NCI-H2196 (cell line): Measurements from ENCODE around the gene SYTL2.
"Not testable (repeated sequence)": the region's sequence is repeated elsewhere in the genome, so short reads cannot be mapped to it uniquely, and the experiment has no call there.

Experiments
- DNase-seq: peaks from one replicate; lab custom pipeline; 2025; ENCODE audit not compliant: unreplicated experiment; lab: John Stamatoyannopoulos, UW

SYTL2 gene

GRCh38 chr11:85795712-85796487 is 15.0 kb downstream of the SYTL2 start:
- no peak for DNase-seq

DNA sequence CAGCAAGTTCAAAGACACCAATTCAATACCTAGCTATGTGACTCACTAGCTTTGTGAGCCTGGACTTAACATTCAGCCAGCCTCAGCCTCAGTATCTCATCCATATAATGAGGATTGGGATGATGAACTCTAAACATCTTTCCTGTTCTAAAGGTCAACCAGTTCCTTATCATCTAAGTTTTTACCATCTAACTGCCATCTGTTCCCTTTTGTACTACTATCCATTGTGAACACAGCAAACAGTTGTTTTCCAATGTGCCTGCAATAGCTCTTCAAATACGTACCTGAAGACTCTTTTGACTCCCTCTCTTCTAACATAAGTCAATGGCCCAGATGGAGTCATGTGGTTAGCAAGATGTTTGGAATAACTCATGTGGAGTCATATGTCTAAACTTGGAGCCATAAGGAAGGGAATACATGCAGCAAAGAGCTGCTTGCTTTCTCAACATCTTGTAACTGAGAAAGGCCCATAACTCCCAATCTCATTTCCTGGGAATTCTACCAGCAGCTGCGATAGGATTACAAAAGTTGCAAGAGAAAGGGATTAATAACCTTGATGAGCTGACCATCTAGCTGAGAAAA is 19.4 kb downstream of the SYTL2 start:
- no peak for DNase-seq

GRCh38 chr11:85787809-85788760 is 22.9 kb downstream of the SYTL2 start:
- no peak for DNase-seq

DNA sequence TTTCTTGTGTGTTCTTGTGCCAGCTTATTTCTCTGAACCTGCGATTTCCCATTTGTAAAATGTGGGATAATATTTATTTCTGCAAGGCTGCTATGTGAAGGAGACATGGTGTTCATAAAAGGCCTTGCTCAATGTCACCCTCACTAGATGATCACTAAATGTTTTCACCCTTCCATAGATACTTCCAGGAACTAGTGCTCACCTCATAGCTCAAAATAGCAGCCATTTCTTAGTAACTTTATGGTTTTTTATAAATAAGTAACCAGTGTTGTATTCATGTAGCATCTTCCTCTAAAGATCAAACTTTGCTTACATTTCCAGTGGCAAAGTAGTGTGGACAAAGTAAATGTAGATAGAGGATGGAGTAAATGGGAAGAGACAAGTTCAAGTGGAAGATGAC is 23.8 kb downstream of the SYTL2 start:
- no peak for DNase-seq

DNA sequence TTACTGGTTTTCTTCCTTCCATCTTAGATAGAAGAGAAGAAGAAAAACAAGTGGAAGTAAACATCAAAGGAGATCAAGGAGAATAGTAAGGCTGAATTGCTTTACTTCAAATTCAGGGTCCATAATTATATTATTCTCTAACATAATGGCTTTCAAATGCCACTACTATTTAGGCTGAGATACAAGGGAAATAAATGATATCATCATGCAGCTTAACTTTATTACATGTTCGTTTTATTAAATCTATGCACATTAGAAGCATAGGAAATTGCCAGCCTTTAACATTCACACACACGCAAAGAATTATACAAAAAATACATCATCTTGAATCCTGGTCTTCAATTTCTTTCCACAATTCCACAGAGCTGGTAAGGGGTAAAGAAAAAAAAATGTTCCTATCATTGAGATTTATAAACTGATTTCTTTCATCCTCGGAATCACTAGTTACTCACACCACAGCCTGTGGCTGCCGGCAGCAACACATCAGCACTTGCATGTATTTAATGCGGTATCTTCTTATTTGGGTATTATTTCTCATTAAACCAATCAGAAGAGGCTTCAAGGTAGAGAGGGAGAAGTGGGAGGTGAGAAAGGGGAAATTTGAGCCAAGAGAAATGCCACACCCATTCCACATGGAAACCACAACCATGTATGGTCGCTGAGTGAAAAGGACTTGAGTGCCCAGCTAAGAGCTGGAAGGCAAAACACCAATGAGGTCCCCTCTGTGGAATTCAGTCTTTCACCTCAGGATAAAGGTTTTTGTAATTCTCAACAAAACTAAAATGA is 26.3 kb downstream of the SYTL2 start:
- no peak for DNase-seq

- DNase-seq = no peak
These were observed 27.2 kb downstream of the SYTL2 start for GRCh38 chr11:85783758-85784157.

DNA sequence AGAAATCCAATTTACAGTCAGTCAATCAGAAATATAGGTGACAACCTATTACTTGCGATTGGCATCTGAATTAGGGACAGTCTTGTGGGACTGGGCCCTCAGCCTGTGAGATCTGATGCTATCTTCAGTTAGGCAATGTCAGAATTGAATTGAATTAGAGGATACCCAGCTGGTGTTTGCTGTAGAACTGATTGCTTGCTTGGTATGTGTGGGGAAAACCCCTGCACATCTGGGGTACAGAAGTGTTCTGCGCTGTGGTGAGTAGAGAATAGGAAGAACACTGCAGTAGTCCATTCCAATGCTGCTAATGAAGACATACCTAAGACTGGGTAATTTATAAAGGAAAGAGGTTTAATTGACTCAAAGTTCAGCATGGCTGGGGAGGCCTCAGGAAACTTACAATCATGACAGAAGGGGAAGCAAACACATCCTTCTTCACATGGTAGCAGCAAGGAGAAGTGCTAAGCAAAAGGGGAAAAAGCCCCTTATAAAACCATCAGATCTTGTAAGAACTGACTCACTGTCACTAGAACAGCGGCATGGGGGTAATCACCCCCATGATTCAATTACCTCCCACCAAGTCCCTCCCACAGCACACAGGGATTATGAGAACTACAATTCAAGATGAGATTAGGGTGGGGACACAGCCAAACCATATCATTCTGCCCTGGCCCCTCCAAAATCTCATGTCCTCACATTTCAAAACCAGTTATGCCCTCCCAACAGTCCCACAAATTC is 30.0 kb downstream of the SYTL2 start:
- not testable (repeated sequence) for DNase-seq

- no peak for DNase-seq
These were observed 30.8 kb downstream of the SYTL2 start for GRCh38 chr11:85779956-85780640.

DNA sequence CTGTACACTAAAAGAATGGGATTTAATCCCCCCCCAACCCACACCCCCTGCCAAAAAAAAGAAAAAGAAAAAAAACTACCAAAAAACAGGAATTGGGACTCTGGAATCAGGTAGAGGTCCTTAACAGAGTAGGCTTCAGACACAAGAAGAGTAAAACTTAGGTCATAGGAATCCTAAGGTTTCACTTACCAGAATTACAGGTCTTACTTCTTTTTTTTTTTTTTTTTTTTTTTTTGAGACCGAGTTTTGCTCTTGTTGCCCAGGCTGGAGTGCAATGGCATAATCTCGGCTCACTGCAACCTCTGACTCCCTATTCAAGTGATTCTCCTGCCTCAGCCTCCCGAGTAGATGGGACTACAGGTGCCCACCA is 33.4 kb downstream of the SYTL2 start:
- not testable (repeated sequence) for DNase-seq

- no peak for DNase-seq
These were observed 33.9 kb downstream of the SYTL2 start for GRCh38 chr11:85776951-85777602.

DNA sequence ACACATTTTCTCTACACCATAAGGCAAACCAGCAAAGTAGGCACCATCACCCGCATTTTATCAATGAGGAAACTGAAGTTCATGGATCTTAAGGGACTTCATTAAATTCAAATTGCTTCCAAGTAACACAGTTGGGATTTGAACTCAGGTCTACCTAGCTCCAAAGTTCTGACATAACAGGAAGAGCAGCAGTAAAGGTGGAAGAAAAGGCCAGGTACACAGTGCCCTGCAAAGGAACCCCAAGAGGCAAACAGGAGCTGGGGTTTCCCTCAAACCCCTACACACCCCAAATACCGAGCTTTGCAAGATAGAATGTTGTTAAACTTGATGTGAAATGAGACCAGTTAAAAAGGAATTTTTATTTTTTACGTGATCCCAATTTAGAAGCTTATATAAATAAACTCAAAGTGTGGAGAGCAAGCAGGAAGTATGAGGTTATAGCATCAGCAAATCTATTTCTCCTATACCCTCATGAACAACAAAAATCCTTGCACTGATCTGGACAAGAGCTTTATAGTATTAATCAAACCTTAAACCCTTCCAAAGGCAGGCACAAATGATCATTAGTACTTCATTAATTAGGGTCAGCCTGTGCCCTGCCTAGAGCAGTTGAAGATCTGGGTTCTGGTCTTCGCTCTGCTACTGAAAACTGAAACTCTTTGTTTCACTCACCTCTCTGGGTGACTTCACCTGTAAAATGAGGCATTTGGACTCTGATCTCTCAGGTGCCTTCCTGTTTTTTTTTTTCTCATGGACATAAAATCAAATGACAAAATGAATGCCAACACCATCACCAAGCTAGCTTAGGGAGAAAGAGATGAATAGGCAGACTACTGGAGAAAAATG is 36.5 kb downstream of the SYTL2 start:
- DNase-seq = no peak

DNA sequence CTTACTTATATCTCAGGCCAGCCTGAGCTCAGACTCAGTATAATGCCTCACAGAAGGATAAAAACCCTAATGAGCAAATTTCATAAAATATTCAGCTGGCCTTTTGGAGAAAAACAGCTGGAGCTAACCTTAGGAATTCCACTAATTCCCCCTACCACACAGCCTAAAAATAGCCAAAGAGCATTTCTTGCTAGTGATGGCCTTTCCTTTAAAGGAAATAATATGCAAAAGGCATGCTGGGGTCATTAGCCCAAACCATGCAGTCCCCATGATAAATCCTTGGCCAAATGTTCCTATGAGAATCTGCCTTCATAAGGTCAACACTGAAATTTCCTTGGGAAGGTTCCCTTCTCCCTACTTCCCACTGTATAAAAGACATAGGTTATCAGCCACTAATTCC is 38.2 kb downstream of the SYTL2 start:
- no peak for DNase-seq

DNA sequence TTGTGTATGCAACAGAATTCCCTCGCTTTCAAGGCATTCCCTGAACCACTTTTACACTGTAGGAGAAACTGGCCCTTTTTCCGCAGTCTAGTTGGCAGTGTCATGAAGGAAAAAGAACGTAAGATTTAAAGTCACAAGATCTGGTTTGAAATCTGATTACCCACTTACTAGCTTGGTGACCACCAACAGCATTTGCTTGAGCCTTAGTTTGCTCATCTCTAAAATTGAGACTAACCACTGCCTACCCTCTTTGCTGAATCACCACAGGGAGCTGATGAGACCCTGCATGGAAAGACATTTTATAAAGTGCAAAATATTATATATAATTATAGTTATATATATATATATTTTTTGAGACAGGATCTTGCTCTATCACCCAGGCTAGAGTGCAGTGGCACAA is 39.4 kb downstream of the SYTL2 start:
- no peak for DNase-seq

DNA sequence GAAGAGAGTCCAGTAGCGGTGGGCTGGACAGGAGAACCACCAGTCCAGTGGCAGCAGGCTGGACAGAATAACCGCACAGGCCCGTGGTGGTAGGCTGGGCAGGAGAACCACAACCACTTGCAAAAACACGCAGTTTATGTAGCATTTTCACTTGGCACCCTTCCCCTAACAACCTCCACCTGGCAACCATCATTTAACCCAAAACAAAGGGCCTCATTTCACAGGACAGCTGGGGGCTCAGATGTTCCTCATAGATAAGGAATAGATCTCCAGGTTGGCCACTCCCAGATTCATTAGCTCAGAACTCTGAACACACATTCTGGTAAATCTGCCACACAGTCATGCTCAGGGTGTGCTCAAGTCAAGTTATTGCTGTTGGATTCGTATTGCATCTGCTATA is 41.2 kb downstream of the SYTL2 start:
- DNase-seq = no peak

DNA sequence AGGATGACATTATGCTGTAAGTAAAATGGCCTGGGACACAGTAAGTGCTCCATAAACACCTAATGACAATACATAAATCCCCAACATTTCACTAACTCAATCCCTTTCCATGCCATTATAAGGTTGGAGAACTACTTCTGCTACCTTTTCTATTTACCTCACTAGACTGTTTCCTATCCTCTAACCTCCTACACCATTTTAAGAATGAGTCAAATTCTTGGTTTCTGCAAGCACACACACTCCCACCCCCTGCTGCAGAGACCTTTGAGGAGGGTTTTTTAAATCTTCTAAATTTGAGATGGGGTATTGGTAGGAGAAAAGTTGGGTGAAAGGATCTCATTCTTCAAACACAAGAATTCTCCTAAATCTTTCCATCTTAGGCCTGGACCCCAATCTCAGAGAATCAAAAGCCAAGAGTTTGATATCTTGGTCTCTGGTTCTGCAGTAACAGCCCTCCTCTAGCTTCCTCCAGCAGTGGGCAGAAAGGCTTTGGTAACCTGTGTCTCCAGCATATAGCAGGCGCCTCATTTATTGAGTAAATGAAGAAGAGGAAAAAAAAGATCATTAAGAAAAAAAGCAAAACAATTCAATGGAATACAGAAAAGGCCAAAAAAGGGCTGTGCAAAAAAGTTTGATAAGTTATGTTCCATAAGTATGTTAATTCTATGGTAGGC is 42.3 kb downstream of the SYTL2 start:
- DNase-seq = no peak

DNA sequence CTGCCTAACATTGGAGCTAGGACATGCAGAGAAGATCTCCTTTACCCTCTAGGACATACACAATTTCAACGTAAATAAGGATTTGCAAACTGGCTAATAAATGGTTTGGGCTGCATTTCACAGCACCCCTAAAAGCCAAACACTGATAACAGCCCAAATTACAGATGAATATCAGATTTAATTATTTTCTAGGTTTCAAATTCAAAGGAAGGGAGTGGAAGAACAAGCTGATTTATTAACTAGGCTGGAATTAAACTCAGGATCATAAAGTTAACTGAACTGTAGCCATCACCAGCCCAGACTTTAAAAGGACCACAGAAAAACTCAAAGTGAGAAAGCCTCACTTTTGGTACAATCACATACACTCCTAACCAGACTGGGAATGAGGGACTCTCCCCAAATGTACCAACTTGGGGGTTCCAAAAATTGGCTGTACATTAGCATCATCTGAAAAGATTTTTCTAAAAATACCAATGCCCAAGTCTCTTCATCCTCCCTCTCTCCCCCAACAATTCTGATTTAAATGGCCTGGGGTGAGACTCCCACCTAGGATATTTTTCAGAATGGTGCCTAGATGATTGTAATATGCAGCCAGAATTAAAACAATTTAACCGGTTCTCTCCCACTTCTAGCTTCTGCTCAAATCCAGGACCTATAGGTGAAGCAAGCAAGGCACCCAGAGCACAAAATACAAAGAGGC is 43.5 kb downstream of the SYTL2 start:
- no peak for DNase-seq

DNA sequence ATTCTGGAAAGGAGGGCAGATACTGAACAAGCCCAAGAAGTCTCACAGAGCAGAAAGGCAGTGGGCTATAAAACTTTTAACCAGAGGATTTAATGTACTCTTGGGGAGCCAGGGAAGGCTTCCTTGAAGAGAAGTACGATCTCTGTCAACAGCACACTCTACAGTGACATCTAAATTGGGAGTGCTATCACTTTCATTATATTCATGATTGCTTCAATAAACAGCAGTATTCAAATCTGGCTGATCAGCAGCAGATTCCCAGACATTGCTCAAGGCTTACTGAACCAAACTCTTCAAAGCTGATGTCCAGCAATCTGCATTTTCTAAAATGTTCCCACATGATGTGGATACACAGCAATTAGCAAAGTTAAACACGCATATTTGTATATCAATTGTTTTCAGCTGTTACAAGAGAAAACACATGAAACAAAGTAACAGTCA is 44.2 kb downstream of the SYTL2 start:
- DNase-seq = no peak
